HEK293 (cell line): Measurements from ENCODE around the gene TNS4.

Experiments
- CTCF ChIA-PET: fragments of 350-600 bp; formaldehyde crosslinking; extraction: SDS; loops from one replicate; lab custom pipeline; 2021; ENCODE audit warnings: antibody characterized with exemption; lab: Yijun Ruan, JAX
- POLR2A ChIA-PET: fragments of 300-600 bp; formaldehyde crosslinking; extraction: SDS; loops from one replicate; lab custom pipeline; 2020; ENCODE audit warnings: antibody characterized with exemption, inconsistent platforms; lab: Yijun Ruan, JAX
- H3K27ac ChIP-seq: fragments of 200-500 bp; sonication (Bioruptor generic); 2 replicates; pipeline ENCODE4 v1.5.1; 2014; ENCODE audit warnings: low read depth, low read length, control low read depth, inconsistent platforms; ENCODE audit errors: extremely low read depth
- H3K36me3 ChIP-seq, 2 experiments: fragments of 200-500 bp in 1 of 2; sonication (Bioruptor generic) in 1 of 2; 1 replicate in 1 of 2; 2 replicates in 1 of 2; pipeline ENCODE4 v1.5.1; 2014 to 2017; ENCODE audit warnings: inconsistent platforms in 2 of 2, low read length in 2 of 2; ENCODE audit not compliant: control insufficient read depth in 2 of 2, insufficient read depth in 1 of 2
- H3K4me1 ChIP-seq: fragments of 200-500 bp; sonication (Bioruptor generic); 2 replicates; pipeline ENCODE4 v1.5.1; 2014; ENCODE audit warnings: mild to moderate bottlenecking, low read length, inconsistent platforms; ENCODE audit not compliant: control insufficient read depth, insufficient read depth
- H3K4me3 ChIP-seq: 2 replicates; pipeline ENCODE4 v1.5.1; 2011; ENCODE audit warnings: low read depth, mild to moderate bottlenecking, control low read depth, low read length, moderate library complexity
- H3K9me3 ChIP-seq: fragments of 200-500 bp; sonication (Bioruptor generic); 2 replicates; pipeline ENCODE4 v1.5.1; 2014; ENCODE audit warnings: low read depth, low read length, inconsistent platforms; ENCODE audit not compliant: control insufficient read depth, insufficient read depth
- HOXC10 ChIP-seq: sonication (generic); formaldehyde crosslinking; IDR thresholded peaks from 2 replicates; pipeline ENCODE4 v1.8.1; 2023; ENCODE audit warnings: mild to moderate bottlenecking, missing genetic modification reagents
- KLF1 ChIP-seq: fragments of 450-650 bp; formaldehyde crosslinking; IDR thresholded peaks from 2 replicates; pipeline ENCODE4 v1.5.1; 2016; ENCODE audit warnings: missing biosample characterization, missing genetic modification characterization
- OSR2 ChIP-seq: fragments of 450-650 bp; formaldehyde crosslinking; IDR thresholded peaks from 2 replicates; pipeline ENCODE4 v1.5.1; 2016; ENCODE audit warnings: missing biosample characterization, missing genetic modification characterization
- SALL2 ChIP-seq: fragments of 450-650 bp; formaldehyde crosslinking; IDR thresholded peaks from 2 replicates; pipeline ENCODE4 v1.5.0; 2017; ENCODE audit warnings: missing biosample characterization, mild to moderate bottlenecking, missing genetic modification characterization, borderline replicate concordance
- SP7 ChIP-seq: fragments of 450-650 bp; formaldehyde crosslinking; IDR thresholded peaks from 2 replicates; pipeline ENCODE4 v1.5.1; 2016; ENCODE audit warnings: missing biosample characterization, missing genetic modification characterization
- YY2 ChIP-seq: fragments of 450-650 bp; formaldehyde crosslinking; IDR thresholded peaks from 2 replicates; pipeline ENCODE4 v1.5.1; 2016; ENCODE audit warnings: missing biosample characterization, missing genetic modification characterization
- ZFP37 ChIP-seq: fragments of 450-650 bp; formaldehyde crosslinking; IDR thresholded peaks from 2 replicates; pipeline ENCODE4 v1.5.1; 2016; ENCODE audit warnings: missing biosample characterization, missing genetic modification characterization
- ZNF133 ChIP-seq: fragments of 450-650 bp; formaldehyde crosslinking; IDR thresholded peaks from 2 replicates; pipeline ENCODE4 v1.5.1; 2016; ENCODE audit warnings: missing biosample characterization, missing genetic modification characterization
- ZNF18 ChIP-seq: fragments of 450-650 bp; formaldehyde crosslinking; IDR thresholded peaks from 2 replicates; pipeline ENCODE4 v1.5.1; 2016; ENCODE audit warnings: missing biosample characterization, missing genetic modification characterization
- ZNF223 ChIP-seq: fragments of 450-650 bp; formaldehyde crosslinking; IDR thresholded peaks from 2 replicates; pipeline ENCODE4 v1.5.1; 2016; ENCODE audit warnings: missing biosample characterization, missing genetic modification characterization
- ZNF311 ChIP-seq: fragments of 450-650 bp; formaldehyde crosslinking; IDR thresholded peaks from 2 replicates; pipeline ENCODE4 v1.5.1; 2017; ENCODE audit warnings: missing biosample characterization, missing genetic modification characterization, borderline replicate concordance
- ZNF473 ChIP-seq: fragments of 450-650 bp; formaldehyde crosslinking; IDR thresholded peaks from 2 replicates; pipeline ENCODE4 v1.5.1; 2017; ENCODE audit warnings: missing biosample characterization, missing genetic modification characterization
- ZNF48 ChIP-seq: fragments of 450-650 bp; formaldehyde crosslinking; IDR thresholded peaks from 2 replicates; pipeline ENCODE4 v1.5.1; 2016; ENCODE audit warnings: missing biosample characterization, missing genetic modification characterization
- ZNF544 ChIP-seq: fragments of 450-650 bp; formaldehyde crosslinking; IDR thresholded peaks from 2 replicates; pipeline ENCODE4 v1.5.0; 2017; ENCODE audit warnings: missing biosample characterization, missing genetic modification characterization
- ZNF549 ChIP-seq: fragments of 450-650 bp; IDR thresholded peaks from 2 replicates; pipeline ENCODE4 v1.5.1; 2018; ENCODE audit warnings: missing biosample characterization, missing genetic modification characterization, mild to moderate bottlenecking, inconsistent platforms, moderate library complexity
- ZNF561 ChIP-seq: fragments of 450-650 bp; IDR thresholded peaks from 2 replicates; pipeline ENCODE4 v1.5.1; 2018; ENCODE audit warnings: missing biosample characterization, missing genetic modification characterization, borderline replicate concordance
- ZNF600 ChIP-seq: fragments of 450-650 bp; formaldehyde crosslinking; IDR thresholded peaks from 2 replicates; pipeline ENCODE4 v1.5.1; 2016; ENCODE audit warnings: missing biosample characterization, missing genetic modification characterization
- ZSCAN16 ChIP-seq: fragments of 450-650 bp; formaldehyde crosslinking; IDR thresholded peaks from 2 replicates; pipeline ENCODE4 v1.5.1; 2016; ENCODE audit warnings: missing biosample characterization, missing genetic modification characterization
- ZSCAN4 ChIP-seq: fragments of 450-650 bp; formaldehyde crosslinking; IDR thresholded peaks from 2 replicates; pipeline ENCODE4 v1.5.1; 2017; ENCODE audit warnings: missing biosample characterization, missing genetic modification characterization
- ZSCAN5A ChIP-seq: fragments of 450-650 bp; formaldehyde crosslinking; IDR thresholded peaks from 2 replicates; pipeline ENCODE4 v1.5.1; 2016; ENCODE audit warnings: missing biosample characterization, missing genetic modification characterization
- TF ChIP-seq, protein P1 (sequence below): fragments of 450-650 bp; formaldehyde crosslinking; IDR thresholded peaks from 2 replicates; pipeline ENCODE4 v1.5.1; 2016; ENCODE audit warnings: missing biosample characterization, missing genetic modification characterization

The TNS4 gene

DNA sequence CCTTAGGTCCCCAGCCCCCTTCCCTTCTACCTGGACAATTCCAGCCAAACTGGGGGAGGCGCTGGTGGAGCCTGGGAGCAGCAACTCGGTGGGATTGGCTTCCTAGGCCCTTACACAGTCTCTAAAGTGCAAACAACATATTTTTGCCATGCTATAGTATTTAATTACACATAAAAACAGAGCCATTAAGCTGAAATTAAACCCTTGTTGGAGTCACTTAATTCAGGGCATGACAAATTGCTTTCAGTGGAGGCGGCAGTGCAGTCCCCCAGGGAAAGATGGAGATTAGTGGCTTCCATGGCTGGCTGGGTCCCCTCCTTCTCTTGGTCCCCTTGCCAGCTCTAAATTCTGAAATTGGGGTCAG is 40.8 kb downstream of the TNS4 start:
- Histone ChIP-seq H3K9me3 (no peaks in the 10 kb centered on the region), H3K36me3 (peaks cover 0 to 11% of the 10 kb centered on the region in 2 experiments; a peak in 1 of 3 replicates), H3K4me3 (no peak overlapping the region), H3K4me1 (peaks cover 8% of the 10 kb centered on the region; the same call in 1 of the 2 replicates), H3K27ac (no peak overlapping the region)
- CTCF ChIA-PET = interaction anchor here (0.9 to 2.9 kb wide), 3 partner anchors 16 to 100 kb away, joined by 3 to 18 read pairs (median 4); no protein-coding TSS in a partner anchor
- POLR2A ChIA-PET = interaction anchor here (1.2 kb wide), 1 partner anchor 43 kb away, joined by 4 read pairs; the partner anchor contains the start of gene TOP2A
- TF ChIP-seq SP7 = peak; percentile 42; the same call in 1 of the 2 replicates
- TF ChIP-seq ZFP37 (tag by site-specific recombination) = no peak
- TF ChIP-seq ZNF48 (tag by site-specific recombination) = no peak

GRCh38 chr17:40459636-40460603 is 41.5 kb downstream of the TNS4 start:
- ChIA-PET POLR2A (interaction anchor here (0.6 to 1.2 kb wide), 2 partner anchors 42 to 176 kb away, joined by 3 to 4 read pairs; partner anchors contain the start of gene TOP2A), CTCF (interaction anchor here (0.6 to 2.9 kb wide), 5 partner anchors 16 to 260 kb away, joined by 3 to 18 read pairs (median 4); no protein-coding TSS in a partner anchor)
- peaks cover 8% of the 10 kb centered on the region; the same call in 1 of the 2 replicates for H3K4me1 ChIP-seq
- H3K27ac ChIP-seq = no peak overlapping the region
- H3K4me3 ChIP-seq = no peak overlapping the region
- H3K9me3 ChIP-seq = no peaks in the 10 kb centered on the region
- peaks cover 0 to 11% of the 10 kb centered on the region in 2 experiments; a peak in 1 of 3 replicates for H3K36me3 ChIP-seq
- TF ChIP-seq SALL2 (tag by site-specific recombination) (no peak), YY2 (no peak), ZNF561 (no peak), ZNF133 (no peak), ZSCAN16 (tag by site-specific recombination) (no peak), ZNF600 (tag by site-specific recombination) (0 out of 2 replicates have a peak, but pooled peaks have one; percentile 19), ZNF223 (tag by site-specific recombination) (no peak), KLF1 (tag by site-specific recombination) (0 out of 2 replicates have a peak, but pooled peaks have one; percentile 15)
- TF ChIP-seq, protein P1, sequence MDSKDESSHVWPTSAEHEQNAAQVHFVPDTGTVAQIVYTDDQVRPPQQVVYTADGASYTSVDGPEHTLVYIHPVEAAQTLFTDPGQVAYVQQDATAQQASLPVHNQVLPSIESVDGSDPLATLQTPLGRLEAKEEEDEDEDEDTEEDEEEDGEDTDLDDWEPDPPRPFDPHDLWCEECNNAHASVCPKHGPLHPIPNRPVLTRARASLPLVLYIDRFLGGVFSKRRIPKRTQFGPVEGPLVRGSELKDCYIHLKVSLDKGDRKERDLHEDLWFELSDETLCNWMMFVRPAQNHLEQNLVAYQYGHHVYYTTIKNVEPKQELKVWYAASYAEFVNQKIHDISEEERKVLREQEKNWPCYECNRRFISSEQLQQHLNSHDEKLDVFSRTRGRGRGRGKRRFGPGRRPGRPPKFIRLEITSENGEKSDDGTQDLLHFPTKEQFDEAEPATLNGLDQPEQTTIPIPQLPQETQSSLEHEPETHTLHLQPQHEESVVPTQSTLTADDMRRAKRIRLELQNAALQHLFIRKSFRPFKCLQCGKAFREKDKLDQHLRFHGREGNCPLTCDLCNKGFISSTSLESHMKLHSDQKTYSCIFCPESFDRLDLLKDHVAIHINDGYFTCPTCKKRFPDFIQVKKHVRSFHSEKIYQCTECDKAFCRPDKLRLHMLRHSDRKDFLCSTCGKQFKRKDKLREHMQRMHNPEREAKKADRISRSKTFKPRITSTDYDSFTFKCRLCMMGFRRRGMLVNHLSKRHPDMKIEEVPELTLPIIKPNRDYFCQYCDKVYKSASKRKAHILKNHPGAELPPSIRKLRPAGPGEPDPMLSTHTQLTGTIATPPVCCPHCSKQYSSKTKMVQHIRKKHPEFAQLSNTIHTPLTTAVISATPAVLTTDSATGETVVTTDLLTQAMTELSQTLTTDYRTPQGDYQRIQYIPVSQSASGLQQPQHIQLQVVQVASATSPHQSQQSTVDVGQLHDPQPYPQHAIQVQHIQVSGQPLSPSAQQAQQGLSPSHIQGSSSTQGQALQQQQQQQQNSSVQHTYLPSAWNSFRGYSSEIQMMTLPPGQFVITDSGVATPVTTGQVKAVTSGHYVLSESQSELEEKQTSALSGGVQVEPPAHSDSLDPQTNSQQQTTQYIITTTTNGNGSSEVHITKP (tag by site-specific recombination) = 0 out of 2 replicates have a peak, but pooled peaks have one; percentile 32

- H3K27ac ChIP-seq = no peak overlapping the region
- no peaks in the 10 kb centered on the region for H3K9me3 ChIP-seq
- H3K4me3 ChIP-seq = no peak overlapping the region
- POLR2A ChIA-PET = interaction anchor here (0.6 kb wide), 1 partner anchor 176 kb away, joined by 3 read pairs; no protein-coding TSS in a partner anchor
- CTCF ChIA-PET = interaction anchor here (0.6 to 5.9 kb wide), 7 partner anchors 10 to 102 kb away, joined by 3 to 57 read pairs (median 4); no protein-coding TSS in a partner anchor
- H3K4me1 ChIP-seq = peaks cover 8% of the 10 kb centered on the region; the same call in 1 of the 2 replicates
- peaks cover 0 to 17% of the 10 kb centered on the region in 2 experiments; a peak in 1 of 3 replicates for H3K36me3 ChIP-seq
- TF ChIP-seq ZSCAN5A (no peak), ZNF544 (tag by site-specific recombination) (no peak), HOXC10 (CRISPR knock-in tag) (no peak), ZNF600 (tag by site-specific recombination) (no peak), ZSCAN4 (tag by site-specific recombination) (peak; percentile 78), ZNF473 (tag by site-specific recombination) (0 out of 2 replicates have a peak, but pooled peaks have one; percentile 42), ZNF311 (tag by site-specific recombination) (peak; percentile 72; the same call in 1 of the 2 replicates), OSR2 (tag by site-specific recombination) (no peak), ZNF549 (tag by site-specific recombination) (no peak), ZNF18 (peak; percentile 92)
These were observed 42.5 kb downstream of the TNS4 start for GRCh38 chr17:40458851-40459482.
